ENCODE data around the gene CCNI2.
A peak's percentile ranks its signal among the peaks of the same experiment; 100 is the strongest.

Gene CCNI2

GRCh38 chr5:132766020-132766805 lies 19.0 kb downstream of the CCNI2 start:
- DNase-seq = no peak

DNA sequence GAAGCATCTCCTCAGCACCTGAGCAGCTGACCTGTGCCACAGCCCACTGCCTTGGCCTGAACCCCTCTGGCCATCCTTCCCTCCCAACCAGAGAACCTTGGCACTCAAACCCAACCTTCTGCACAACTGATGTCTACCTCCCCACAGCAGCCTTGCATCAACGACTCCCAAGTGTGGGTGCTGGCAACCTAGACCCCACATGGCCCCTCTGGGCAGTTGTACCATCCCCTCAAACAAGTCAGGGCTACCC lies 19.5 kb downstream of the CCNI2 start:
- no peak for DNase-seq

- peak; percentile 41 for DNase-seq
Measured at GRCh38 chr5:132767150-132767549, 19.9 kb downstream of the CCNI2 start.

DNA sequence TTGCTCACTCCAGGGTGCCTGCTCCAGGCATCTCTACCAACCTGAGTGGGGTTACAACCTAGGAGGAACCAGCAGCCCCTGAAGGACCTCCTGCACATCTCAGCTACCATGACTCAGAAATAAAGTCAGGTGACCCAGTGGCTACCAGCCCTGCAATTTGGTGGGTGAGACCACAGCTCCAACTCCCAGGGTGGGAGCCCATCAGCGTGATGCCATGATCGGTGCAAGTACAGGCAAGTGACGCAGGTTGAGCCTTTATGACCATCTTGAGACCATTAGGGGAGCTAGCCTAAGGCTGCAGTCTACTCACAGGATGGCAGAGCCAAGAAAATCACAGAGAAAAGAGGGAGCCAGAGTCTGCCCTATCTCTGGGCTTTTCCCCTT lies 21.3 kb downstream of the CCNI2 start:
- DNase-seq = no peak

DNA sequence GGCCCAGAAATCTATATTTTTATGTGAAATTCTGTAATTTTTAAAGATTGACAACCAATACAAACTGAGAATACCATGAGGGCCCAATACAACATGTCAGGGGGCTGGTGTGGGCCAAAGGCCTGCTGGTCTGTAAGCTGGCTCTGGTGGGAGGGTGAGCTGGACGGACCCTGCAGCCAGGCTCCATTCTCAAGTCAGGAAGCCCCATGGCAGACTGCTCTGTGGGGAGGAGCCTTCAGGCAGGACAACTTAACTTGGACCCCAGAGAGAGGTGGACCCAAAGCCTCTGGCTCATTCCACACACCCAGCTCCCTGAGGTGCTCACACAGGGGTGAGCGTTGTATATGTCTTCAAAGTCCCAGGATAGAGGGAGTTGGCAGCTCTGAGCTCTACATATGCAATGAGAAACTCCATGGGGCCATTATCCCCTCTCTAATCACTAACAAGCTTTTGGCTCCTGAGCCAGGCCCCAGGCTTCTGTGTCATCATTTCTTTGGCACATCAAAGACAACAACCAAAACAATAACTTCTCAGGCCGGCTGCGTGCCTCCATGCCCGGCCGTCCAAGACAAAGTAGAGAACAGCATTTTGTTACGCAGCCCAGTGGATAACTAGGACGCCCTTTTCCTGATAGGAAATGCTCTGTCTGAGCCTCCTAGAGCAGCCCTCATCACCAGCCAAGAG lies 23.4 kb downstream of the CCNI2 start:
- peak; percentile 30 for DNase-seq

DNA sequence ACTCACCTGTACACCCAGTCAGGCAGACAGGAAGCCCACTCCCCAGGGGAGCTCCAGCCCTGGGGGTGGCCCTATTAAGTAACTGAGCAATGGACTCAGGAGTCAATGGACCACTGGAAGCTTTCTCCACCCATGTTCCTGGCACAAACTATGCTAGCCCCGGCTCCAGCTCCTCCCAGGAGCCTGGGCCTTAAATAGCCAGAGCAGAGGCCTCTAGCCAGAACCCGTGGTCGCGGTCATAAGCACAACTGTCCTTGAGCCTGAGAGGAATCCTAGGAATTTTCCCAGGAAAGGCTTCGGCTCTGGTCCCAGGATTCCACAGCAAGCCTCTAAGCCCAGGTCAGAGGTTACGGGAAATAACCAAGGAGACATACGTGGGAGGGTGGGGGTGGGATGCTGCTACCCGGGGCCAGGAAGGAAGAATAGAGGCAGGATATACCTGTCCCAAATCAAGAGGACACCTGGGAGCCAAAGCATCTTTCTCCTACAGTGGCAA lies 24.3 kb downstream of the CCNI2 start:
- DNase-seq = no peak

- no peak for DNase-seq
Measured at GRCh38 chr5:132772291-132773070, 25.3 kb downstream of the CCNI2 start.

DNA sequence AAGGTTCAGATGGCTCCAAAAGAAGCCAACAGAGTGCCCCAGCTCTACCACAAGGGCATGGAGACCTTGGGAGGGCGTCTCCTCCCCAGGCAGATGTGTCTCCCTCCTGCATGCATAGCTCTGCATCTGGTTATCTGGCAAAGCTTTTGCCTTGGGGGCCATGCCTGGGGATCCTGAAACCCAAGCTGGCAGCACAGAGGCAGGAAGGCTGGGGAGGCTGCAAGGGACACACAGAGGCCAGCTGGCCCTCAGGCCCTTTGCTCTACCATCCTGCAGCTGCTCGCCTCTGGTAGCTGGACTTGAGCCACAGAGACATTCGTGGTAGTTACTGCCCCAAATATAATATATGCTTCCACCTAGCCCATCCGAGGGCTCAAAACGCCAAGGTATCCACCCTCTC lies 25.9 kb downstream of the CCNI2 start:
- peak; percentile 38 for DNase-seq

- no peak for DNase-seq
Measured at GRCh38 chr5:132773601-132774355, 26.6 kb downstream of the CCNI2 start.

DNA sequence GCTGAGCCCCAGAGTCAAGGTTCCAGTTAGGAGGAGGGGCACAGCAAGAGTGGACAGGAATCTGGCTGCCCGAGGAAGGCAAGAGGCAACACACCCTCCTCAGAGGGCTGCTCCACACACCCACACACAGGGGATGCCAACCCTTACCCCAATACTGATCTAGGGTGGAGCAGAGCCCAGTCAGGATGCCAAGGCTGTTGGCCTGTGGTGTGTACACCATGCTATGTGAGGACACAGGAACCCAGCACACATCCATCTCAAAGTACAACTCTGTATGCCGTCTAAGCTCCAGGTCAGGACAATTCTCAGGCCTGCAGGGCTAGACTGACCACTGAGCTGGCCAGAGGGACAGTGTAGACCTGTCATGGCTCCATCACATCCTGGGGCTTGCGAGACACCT lies 27.2 kb downstream of the CCNI2 start:
- no peak for DNase-seq

DNA sequence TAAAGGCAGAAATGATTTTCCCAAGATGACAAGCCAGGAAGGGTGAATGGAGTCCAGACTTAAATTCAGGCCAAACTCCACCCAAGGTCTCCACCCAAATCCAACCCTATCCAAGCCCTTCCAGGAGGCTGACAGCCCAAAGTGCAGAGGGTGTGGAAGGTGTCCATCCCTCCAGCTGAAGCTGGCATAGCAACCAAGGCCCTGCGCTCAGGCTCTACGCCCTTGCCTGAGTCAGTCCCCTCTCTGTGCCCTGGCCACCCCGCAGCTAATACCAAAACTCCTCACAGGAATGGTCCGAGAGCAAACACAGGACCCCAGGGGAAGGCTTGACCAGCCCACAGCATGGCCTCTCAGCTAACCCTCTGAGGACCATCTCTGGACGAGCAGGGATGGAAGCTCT lies 27.7 kb downstream of the CCNI2 start:
- DNase-seq = no peak

- no peak for DNase-seq
Measured at GRCh38 chr5:132775476-132775961, 28.3 kb downstream of the CCNI2 start.

DNA sequence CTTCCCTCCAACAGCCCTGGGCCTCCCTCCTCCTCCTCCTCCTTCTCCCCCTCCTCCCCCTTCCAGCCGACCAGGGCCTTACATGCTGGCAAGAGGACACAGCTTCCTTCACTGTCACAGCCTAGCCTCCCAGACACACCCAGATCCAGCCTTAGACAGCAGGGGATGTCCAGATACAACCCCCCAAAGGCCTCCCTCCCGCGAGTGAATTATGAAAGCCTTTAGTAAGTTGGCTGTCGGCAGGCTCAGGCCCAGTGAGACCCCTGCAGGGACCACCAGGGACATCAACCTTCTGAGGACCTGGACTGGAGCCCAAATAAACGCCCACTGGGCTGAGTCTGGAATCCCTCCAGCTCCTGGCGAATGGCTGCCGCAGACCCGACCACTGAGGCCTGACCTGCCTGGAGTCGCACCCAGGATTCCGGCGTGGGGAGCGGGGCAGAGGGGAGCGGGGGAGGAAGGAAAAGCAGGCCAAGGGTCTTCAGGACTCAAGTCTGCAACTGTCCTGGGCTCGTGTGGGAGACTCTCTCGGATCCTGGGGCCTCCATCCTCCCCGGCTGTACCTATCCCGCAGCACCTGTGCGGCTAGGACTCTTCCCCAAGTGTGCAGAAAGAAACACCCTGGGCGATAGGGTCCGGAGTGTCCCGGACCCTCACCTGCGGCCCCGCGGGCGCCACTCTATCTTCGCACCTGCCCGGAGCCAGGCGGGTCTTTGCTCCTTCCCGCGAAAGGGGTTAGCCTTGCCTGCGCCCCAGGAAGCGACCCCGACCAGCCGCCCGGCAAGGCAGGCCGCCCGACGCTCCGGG lies 29.1 kb downstream of the CCNI2 start:
- DNase-seq = peak; percentile 61

DNA sequence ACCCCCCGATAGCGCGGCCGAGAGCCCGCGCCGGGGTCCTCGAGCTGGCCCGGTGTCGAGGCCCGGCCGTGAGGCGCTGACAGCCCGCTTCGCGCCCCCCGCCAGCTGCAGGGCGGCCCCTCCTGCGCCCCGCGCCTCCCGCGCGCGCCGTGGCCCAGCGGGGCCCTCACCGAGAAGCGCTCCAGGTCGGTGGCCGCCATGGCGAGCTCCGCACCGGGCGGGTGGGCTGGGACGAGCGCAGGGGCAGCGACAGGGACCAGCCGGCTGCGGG lies 29.6 kb downstream of the CCNI2 start:
- no peak for DNase-seq

- peak; percentile 74 for DNase-seq
Measured at GRCh38 chr5:132777209-132778069, 30.2 kb downstream of the CCNI2 start, which contains the start of gene SEPTIN8. Gene SEPTIN8, minus strand, starts transcription at chr5:132777239. Its CDS starts 102 bp downstream, at chr5:132777137.

DNA sequence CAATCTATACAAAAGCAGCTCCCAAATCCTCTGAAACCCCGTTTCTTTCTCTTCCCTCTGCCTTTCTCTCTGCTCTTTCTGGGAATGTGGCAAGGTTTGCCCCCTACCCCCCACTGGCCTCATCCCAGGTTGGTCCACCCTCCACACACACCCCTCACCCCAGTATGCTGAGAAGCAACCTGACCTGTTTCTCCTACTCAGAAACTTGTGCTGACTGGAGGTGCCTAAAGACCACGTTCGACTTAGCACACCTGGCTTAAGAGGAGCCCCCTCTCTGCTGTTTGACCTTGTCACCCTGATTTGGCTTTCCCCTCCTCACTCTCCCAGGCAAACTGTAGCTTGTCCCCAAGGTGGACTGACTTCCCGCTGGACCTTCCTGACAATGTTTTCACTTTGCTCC lies 30.9 kb downstream of the CCNI2 start:
- DNase-seq = no peak

- DNase-seq = no peak
Measured at GRCh38 chr5:132778856-132779255, 31.6 kb downstream of the CCNI2 start.

GRCh38 chr5:132779961-132780360 lies 32.7 kb downstream of the CCNI2 start:
- DNase-seq = peak; percentile 88

DNA sequence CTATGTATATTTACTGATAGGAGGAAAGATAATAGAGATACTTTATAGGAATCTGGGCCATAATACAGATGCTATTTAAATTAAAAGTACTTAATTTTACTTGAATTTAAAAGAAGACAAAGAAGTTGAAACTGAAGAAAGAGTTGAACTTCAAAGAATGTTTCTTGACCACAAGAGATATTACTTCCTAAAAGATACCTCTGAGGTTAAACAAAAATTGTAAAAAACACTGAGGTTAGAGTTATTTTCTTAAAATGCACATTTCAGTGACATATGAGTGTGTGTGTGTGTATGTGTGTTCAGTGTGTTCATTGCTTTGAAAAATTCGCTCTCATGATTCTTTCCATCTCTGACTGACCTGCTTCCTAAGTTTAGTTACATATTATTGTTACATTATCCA lies 33.4 kb downstream of the CCNI2 start:
- no peak for DNase-seq

DNA sequence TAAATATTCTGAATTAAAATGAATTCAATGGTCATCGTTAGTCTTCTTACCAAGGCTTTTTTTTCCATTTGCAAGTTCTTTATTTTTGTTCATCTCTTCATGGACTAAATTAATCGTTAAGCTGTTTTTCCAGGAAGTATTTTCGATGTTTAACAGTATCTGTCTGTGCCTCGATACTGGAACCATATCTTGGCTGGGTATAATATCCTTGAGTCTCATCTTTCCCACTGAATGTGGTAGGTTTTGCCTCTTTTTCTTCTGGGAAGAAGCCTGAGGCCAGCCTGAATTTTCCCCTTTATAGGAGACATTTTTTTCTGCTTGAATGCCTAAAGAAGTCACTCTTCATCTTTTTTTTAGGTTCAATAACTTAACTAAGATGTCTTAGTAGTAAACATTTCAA lies 33.8 kb downstream of the CCNI2 start:
- no peak for DNase-seq

GRCh38 chr5:132782101-132782500 lies 34.9 kb downstream of the CCNI2 start:
- peak; percentile 22 for DNase-seq

All from midbrain (tissue), 1 donor.